HG03097 (cell line): ENCODE measurements around the gene ICAM5.
A peak's percentile ranks its signal among the peaks of the same experiment; 100 is the strongest.

ENCODE experiments used
- ATAC-seq: cut with Tn5 transposase; IDR thresholded peaks from one replicate; pipeline ENCODE4 v1.9.1; 2021; ENCODE audit not compliant: unreplicated experiment, low FRiP score

The ICAM5 gene

GRCh38 chr19:10339380-10339960 lies 49.7 kb downstream of the ICAM5 start, which contains the start of gene ICAM3:
TSS of gene ICAM3 (minus strand) at chr19:10339624. CDS start at chr19:10339614, 10 bp downstream.
- peak; percentile 53 for ATAC-seq

- no peak for ATAC-seq
Observed at GRCh38 chr19:10339977-10340376, 50.2 kb downstream of the ICAM5 start.

DNA sequence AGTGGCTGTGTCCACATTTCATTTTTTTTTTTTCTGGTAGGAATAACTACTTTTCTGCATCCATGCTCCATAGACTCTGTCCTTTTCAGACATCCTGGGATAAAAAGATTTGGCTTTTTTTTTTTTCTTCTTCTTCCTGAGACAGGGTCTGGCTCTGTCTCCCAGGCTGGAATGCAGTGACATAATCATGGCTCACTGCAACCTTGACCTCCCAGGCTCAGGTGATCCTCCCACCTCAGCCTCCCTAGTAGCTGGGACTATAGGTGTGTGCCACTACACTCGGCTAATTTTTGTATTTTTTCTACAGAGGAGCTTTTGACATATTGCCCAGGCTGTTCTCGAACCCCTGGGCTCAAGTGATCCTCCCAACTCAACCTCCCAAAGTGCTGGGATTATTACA lies 53.7 kb downstream of the ICAM5 start:
- no peak for ATAC-seq

DNA sequence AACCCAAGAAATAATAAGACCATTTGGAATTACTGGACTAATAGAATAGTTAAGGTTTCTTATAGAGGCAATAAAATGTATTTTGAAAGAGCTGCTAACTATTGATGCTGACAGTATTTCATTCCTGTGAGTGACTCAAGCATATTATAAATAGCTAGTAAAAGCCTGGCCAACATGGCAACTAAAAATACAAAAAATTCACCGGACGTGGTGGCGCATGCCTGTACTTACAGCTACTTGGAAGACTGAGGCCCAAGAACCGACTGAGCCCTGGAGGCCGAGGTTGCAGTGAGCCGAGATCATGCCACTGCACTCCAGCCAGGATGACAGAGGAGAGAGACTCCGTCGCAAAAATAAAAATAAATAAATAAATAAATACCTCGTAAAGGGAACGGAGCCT lies 55.0 kb downstream of the ICAM5 start:
- no peak for ATAC-seq
